Body of pancreas (tissue), 4 donors: ENCODE data around the gene GJA9.

Experiments used
- POLR2A ChIP-seq, 3 donors: fragments of 450-650 bp; IDR thresholded peaks; one replicate each; pipeline ENCODE4 v1.6.1; 2016; ENCODE audit warnings: antibody characterized with exemption in 3 of 3, mild to moderate bottlenecking in 2 of 3
- TF ChIP-seq, protein P1 (sequence below), 7 experiments: fragments of 450-650 bp in 4 of 7; fragments of 200-600 bp in 3 of 7; sonication (generic) in 3 of 7; IDR thresholded peaks; one replicate each; pipeline ENCODE4 v1.5.1; 2016 to 2019; ENCODE audit warnings: antibody characterized with exemption in 7 of 7

DNA sequence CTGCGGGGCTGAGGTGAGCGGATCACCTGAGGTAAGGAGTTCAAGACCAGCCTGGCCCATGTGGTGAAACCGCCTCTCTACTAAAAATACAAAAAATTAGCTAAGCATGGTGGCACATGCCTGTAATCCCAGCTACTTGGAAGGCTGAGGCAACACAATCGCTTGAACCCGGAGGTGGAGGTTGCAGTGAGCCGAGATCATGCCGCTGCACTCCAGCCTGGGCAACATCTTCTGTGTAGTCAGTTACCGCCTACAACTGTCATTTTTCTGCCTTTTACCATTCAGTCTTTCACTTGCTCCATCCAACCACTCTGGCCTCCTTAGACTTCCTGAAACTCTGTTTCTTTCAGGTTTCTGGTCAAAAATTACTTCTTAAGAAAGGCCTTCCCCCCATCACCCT, 10.4 kb downstream of the GJA9 start:
- TF ChIP-seq, protein P1, sequence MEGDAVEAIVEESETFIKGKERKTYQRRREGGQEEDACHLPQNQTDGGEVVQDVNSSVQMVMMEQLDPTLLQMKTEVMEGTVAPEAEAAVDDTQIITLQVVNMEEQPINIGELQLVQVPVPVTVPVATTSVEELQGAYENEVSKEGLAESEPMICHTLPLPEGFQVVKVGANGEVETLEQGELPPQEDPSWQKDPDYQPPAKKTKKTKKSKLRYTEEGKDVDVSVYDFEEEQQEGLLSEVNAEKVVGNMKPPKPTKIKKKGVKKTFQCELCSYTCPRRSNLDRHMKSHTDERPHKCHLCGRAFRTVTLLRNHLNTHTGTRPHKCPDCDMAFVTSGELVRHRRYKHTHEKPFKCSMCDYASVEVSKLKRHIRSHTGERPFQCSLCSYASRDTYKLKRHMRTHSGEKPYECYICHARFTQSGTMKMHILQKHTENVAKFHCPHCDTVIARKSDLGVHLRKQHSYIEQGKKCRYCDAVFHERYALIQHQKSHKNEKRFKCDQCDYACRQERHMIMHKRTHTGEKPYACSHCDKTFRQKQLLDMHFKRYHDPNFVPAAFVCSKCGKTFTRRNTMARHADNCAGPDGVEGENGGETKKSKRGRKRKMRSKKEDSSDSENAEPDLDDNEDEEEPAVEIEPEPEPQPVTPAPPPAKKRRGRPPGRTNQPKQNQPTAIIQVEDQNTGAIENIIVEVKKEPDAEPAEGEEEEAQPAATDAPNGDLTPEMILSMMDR (IDR thresholded peaks at IDR 0.05) = no peak
- TF ChIP-seq POLR2A (IDR thresholded peaks at IDR 0.05) = no peak
